HG02973 (cell line): ENCODE measurements around the gene LRRC23.
A peak's percentile ranks its signal among the peaks of the same experiment; 100 is the strongest.

Experiments
- ATAC-seq: cut with Tn5 transposase; IDR thresholded peaks from one replicate; pipeline ENCODE4 v1.9.1; 2021; ENCODE audit warnings: moderate library complexity; ENCODE audit not compliant: unreplicated experiment

LRRC23 gene

GRCh38 chr12:6942331-6942665 lies 37.7 kb downstream of the LRRC23 start:
- ATAC-seq = no peak

- peak; percentile 31 for ATAC-seq
Measured at GRCh38 chr12:6943389-6943721, 38.7 kb downstream of the LRRC23 start.

GRCh38 chr12:6943722-6944380 lies 39.2 kb downstream of the LRRC23 start, which contains the start of the genes C12orf57 and RNU7-1:
C12orf57 (plus strand) TSS chr12:6944022; CDS start chr12:6944122, 100 bp downstream.
RNU7-1 (plus strand) TSS chr12:6943816.
- peak; percentile 28 for ATAC-seq

- peak; percentile 36 for ATAC-seq
Measured at GRCh38 chr12:6944381-6945186, 40.0 kb downstream of the LRRC23 start.

- no peak for ATAC-seq
Measured at GRCh38 chr12:6945613-6946012, 41.0 kb downstream of the LRRC23 start.

GRCh38 chr12:6946033-6946919 lies 41.7 kb downstream of the LRRC23 start:
- no peak for ATAC-seq

- ATAC-seq = no peak
Measured at GRCh38 chr12:6946920-6947374, 42.3 kb downstream of the LRRC23 start.

GRCh38 chr12:6947615-6948014 lies 43.0 kb downstream of the LRRC23 start:
- ATAC-seq = no peak

GRCh38 chr12:6948873-6949594 lies 44.4 kb downstream of the LRRC23 start:
- ATAC-seq = no peak

GRCh38 chr12:6950401-6950801 lies 45.8 kb downstream of the LRRC23 start:
- no peak for ATAC-seq

GRCh38 chr12:6950811-6951540 lies 46.4 kb downstream of the LRRC23 start, which contains the start of gene PTPN6:
PTPN6 (plus strand) TSS chr12:6951356; CDS start chr12:6951513, 157 bp downstream.
- ATAC-seq = no peak

GRCh38 chr12:6951551-6952120 lies 47.0 kb downstream of the LRRC23 start:
- no peak for ATAC-seq

GRCh38 chr12:6952121-6952862 lies 47.7 kb downstream of the LRRC23 start:
- no peak for ATAC-seq

GRCh38 chr12:6952863-6953441 lies 48.3 kb downstream of the LRRC23 start:
- no peak for ATAC-seq

- peak; percentile 33 for ATAC-seq
Measured at GRCh38 chr12:6953442-6954315, 49.1 kb downstream of the LRRC23 start.

- ATAC-seq = no peak
Measured at GRCh38 chr12:6954316-6955107, 49.9 kb downstream of the LRRC23 start.
